ENCODE data around the gene PLCB1.

DNA sequence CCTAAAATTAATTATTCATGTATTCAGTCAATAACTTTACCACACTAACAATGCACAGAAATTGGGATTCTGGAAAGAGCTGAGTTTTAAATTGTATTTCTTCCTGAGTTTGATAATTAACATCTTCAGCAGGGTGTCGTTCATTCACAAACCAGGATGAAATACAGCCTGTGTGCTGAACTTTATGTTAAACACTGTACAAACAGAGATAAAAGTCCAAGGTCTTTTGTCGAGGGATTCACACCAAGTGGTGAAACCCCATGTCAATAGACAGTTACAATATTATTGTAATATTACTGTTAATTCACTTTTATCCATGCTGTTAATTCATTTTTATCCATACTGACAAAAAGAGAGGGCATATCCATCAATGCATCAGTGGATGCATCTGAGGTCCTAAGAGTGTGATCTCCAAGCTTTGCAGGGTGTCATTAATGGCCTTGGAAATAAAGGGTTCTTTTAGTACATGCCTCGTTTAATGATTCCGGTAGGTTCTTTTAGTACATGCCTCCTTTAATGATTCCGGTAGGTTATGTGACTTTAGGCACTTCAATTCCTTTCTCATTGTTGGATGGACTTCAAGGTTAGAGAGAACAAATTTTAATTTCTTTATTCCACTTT is 234.3 kb downstream of the PLCB1 start:
- TF ChIP-seq, protein P1, sequence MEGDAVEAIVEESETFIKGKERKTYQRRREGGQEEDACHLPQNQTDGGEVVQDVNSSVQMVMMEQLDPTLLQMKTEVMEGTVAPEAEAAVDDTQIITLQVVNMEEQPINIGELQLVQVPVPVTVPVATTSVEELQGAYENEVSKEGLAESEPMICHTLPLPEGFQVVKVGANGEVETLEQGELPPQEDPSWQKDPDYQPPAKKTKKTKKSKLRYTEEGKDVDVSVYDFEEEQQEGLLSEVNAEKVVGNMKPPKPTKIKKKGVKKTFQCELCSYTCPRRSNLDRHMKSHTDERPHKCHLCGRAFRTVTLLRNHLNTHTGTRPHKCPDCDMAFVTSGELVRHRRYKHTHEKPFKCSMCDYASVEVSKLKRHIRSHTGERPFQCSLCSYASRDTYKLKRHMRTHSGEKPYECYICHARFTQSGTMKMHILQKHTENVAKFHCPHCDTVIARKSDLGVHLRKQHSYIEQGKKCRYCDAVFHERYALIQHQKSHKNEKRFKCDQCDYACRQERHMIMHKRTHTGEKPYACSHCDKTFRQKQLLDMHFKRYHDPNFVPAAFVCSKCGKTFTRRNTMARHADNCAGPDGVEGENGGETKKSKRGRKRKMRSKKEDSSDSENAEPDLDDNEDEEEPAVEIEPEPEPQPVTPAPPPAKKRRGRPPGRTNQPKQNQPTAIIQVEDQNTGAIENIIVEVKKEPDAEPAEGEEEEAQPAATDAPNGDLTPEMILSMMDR (IDR thresholded peaks at IDR 0.05) = no peak
- no peak for TF ChIP-seq POLR2AphosphoS5 (IDR thresholded peaks at IDR 0.05)
- no peak for TF ChIP-seq POLR2A (IDR thresholded peaks at IDR 0.05; ENCODE audit: low read depth)
- no peak for TF ChIP-seq EP300 (IDR thresholded peaks at IDR 0.05)

Measured in esophagus muscularis mucosa (tissue), 4 donors.